HepG2 (cell line): Measurements from ENCODE around the gene NKAIN4. TPM values are rescaled to one million over a fixed set of nuclear protein-coding genes. Genes with fewer than 3 reads are reported as not detected.

Experiments used
- AKAP8 ChIP-seq: sonication (generic); formaldehyde crosslinking; IDR thresholded peaks from 2 replicates; pipeline ENCODE4 v1.5.1; 2020; ENCODE audit warnings: mild to moderate bottlenecking, missing genetic modification reagents
- BCL3 ChIP-seq: sonication (generic); formaldehyde crosslinking; IDR thresholded peaks from 2 replicates; pipeline ENCODE4 v1.5.1; 2020; ENCODE audit warnings: mild to moderate bottlenecking, missing genetic modification reagents, moderate library complexity
- CSRNP1 ChIP-seq: sonication (generic); formaldehyde crosslinking; IDR thresholded peaks from 2 replicates; pipeline ENCODE4 v1.8.1; 2023; ENCODE audit warnings: mild to moderate bottlenecking, missing genetic modification reagents
- TBX3 ChIP-seq: fragments of 450-650 bp; IDR thresholded peaks from 2 replicates; pipeline ENCODE4 v1.6.1; 2017; ENCODE audit warnings: antibody characterized with exemption, mild to moderate bottlenecking, inconsistent platforms, borderline replicate concordance
- ZBTB20 ChIP-seq: sonication (generic); formaldehyde crosslinking; IDR thresholded peaks from 2 replicates; pipeline ENCODE4 v1.8.1; 2023; ENCODE audit warnings: missing genetic modification reagents, low read depth, mild to moderate bottlenecking, borderline replicate concordance
- ZNF280D ChIP-seq: sonication (generic); formaldehyde crosslinking; IDR thresholded peaks from 2 replicates; pipeline ENCODE4 v1.5.1; 2020; ENCODE audit warnings: mild to moderate bottlenecking, missing genetic modification reagents
- ZNF407 ChIP-seq: sonication (generic); formaldehyde crosslinking; IDR thresholded peaks from one replicate; pipeline ENCODE4 v1.5.1; 2020; ENCODE audit warnings: mild to moderate bottlenecking, missing genetic modification reagents; ENCODE audit errors: not compliant biosample characterization
- ZNF740 ChIP-seq: sonication (generic); formaldehyde crosslinking; IDR thresholded peaks from 2 replicates; pipeline ENCODE4 v1.4.0; 2020; ENCODE audit warnings: missing genetic modification reagents
- ZNF768 ChIP-seq: sonication (generic); formaldehyde crosslinking; IDR thresholded peaks from 2 replicates; pipeline ENCODE4 v1.4.0; 2020; ENCODE audit warnings: missing genetic modification reagents
- ZNF891 ChIP-seq: sonication (generic); formaldehyde crosslinking; IDR thresholded peaks from 2 replicates; pipeline ENCODE4 v1.5.0; 2020; ENCODE audit warnings: mild to moderate bottlenecking, missing genetic modification reagents
- polyA plus RNA-seq, 8 experiments: library from polyadenylated mRNA; depleted of rRNA in 3 of 8; stranded (reverse) in 7 of 8; unstranded in 1 of 8; fragments of >200 nt; fragmentation: Illumina TruSeq in 4 of 8; extraction: Trizol in 4 of 8; gene quantifications; 2 replicates each; pipeline versions ENCODE4 v1.2.1 to v1.2.3, GENCODE V29; 2011 to 2016; ENCODE audit warnings: low read depth in 4 of 8, missing spikeins in 1 of 8, mixed read lengths in 1 of 8; ENCODE audit not compliant: insufficient read depth in 1 of 8
- total RNA-seq, 5 experiments: library from RNA; depleted of rRNA; stranded (reverse); fragments of >200 nt; fragmentation: Illumina TruSeq; extraction: Trizol; gene quantifications; 2 replicates each; pipeline ENCODE4 v1.2.3, GENCODE V29; 2016; ENCODE audit warnings: low read depth in 1 of 5

The NKAIN4 gene
- total and polyA plus RNA-seq, 2 of the 13 experiments (the other 11 are each of a cell fraction or from before 2014, with no cell fraction given), result not detected

- TF ChIP-seq CSRNP1 (CRISPR knock-in tag), result 0 out of 2 replicates have a peak, but pooled peaks have one; percentile 28
- TF ChIP-seq BCL3 (CRISPR knock-in tag), result 0 out of 2 replicates have a peak, but pooled peaks have one; percentile 31
- TF ChIP-seq ZBTB20 (CRISPR knock-in tag), result 0 out of 2 replicates have a peak, but pooled peaks have one; percentile 40
- peak; percentile 20; the same call in 1 of the 2 replicates for TF ChIP-seq ZNF891
- TF ChIP-seq ZNF740, result peak; percentile 35; the same call in 1 of the 2 replicates
- 0 out of 2 replicates have a peak, but pooled peaks have one; percentile 9 for TF ChIP-seq ZNF768
- no peak for TF ChIP-seq TBX3
- 0 out of 2 replicates have a peak, but pooled peaks have one; percentile 21 for TF ChIP-seq AKAP8
- 0 out of 2 replicates have a peak, but pooled peaks have one; percentile 54 for TF ChIP-seq ZNF280D (CRISPR knock-in tag)
- TF ChIP-seq ZNF407 (CRISPR knock-in tag), result peak; percentile 81
These were observed 20.3 kb upstream of the NKAIN4 start (continued) for GRCh38 chr20:63274381-63275228.
